ENCODE results near the gene METTL25B. TPM values are rescaled to one million over a fixed set of nuclear protein-coding genes. Genes with fewer than 3 reads are reported as not detected.

METTL25B gene
- total RNA-seq: 41.0 TPM
- long read RNA-seq, transcript RRNAD1-201 (8 exons, 2,254 nt): major isoform, 13 of 31 reads
- long read RNA-seq, partial matches to known transcripts: 4 of 31 reads
- long read RNA-seq, other reads (novel, unspliced or antisense): 11 of 31 reads

GRCh38 chr1:156727926-156728598, at the start of gene METTL25B:
TSS of gene METTL25B (plus strand) at chr1:156728469. CDS start at chr1:156729105, 636 bp downstream.
- TF ChIP-seq, protein P1, sequence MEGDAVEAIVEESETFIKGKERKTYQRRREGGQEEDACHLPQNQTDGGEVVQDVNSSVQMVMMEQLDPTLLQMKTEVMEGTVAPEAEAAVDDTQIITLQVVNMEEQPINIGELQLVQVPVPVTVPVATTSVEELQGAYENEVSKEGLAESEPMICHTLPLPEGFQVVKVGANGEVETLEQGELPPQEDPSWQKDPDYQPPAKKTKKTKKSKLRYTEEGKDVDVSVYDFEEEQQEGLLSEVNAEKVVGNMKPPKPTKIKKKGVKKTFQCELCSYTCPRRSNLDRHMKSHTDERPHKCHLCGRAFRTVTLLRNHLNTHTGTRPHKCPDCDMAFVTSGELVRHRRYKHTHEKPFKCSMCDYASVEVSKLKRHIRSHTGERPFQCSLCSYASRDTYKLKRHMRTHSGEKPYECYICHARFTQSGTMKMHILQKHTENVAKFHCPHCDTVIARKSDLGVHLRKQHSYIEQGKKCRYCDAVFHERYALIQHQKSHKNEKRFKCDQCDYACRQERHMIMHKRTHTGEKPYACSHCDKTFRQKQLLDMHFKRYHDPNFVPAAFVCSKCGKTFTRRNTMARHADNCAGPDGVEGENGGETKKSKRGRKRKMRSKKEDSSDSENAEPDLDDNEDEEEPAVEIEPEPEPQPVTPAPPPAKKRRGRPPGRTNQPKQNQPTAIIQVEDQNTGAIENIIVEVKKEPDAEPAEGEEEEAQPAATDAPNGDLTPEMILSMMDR (IDR thresholded peaks at IDR 0.05): no peak
- intact Hi-C loops (cut with DNase I): no loop called here
- peak within 1 kb of the TSS; percentile 99 for H3K27ac ChIP-seq
- ATAC-seq: peak; percentile 88 to 90
- peaks cover 37% of the 10 kb centered on the region for H3K36me3 ChIP-seq
- no peaks in the 10 kb centered on the region for H3K27me3 ChIP-seq (ENCODE audit: low read depth)
- no peaks in the 10 kb centered on the region for H3K9me3 ChIP-seq
- peaks cover 48% of the 10 kb centered on the region for H3K4me1 ChIP-seq
- peak within 1 kb of the TSS; percentile 90 for H3K4me3 ChIP-seq
- DNase-seq: peak; percentile 89

- TF ChIP-seq, protein P1 (IDR thresholded peaks at IDR 0.05): no peak
- Histone ChIP-seq H3K27me3 (ENCODE audit: low read depth) (peaks cover 68% of the 10 kb centered on the region), H3K9me3 (no peaks in the 10 kb centered on the region), H3K4me3 (no peak overlapping the region), H3K4me1 (peaks cover 13% of the 10 kb centered on the region), H3K36me3 (no peaks in the 10 kb centered on the region), H3K27ac (no peak overlapping the region)
- intact Hi-C loops (cut with DNase I): no loop called here
- DNase-seq: no peak
- no peak for ATAC-seq
Measured at GRCh38 chr1:156680056-156680455, 48.2 kb upstream of the METTL25B start.

DNA sequence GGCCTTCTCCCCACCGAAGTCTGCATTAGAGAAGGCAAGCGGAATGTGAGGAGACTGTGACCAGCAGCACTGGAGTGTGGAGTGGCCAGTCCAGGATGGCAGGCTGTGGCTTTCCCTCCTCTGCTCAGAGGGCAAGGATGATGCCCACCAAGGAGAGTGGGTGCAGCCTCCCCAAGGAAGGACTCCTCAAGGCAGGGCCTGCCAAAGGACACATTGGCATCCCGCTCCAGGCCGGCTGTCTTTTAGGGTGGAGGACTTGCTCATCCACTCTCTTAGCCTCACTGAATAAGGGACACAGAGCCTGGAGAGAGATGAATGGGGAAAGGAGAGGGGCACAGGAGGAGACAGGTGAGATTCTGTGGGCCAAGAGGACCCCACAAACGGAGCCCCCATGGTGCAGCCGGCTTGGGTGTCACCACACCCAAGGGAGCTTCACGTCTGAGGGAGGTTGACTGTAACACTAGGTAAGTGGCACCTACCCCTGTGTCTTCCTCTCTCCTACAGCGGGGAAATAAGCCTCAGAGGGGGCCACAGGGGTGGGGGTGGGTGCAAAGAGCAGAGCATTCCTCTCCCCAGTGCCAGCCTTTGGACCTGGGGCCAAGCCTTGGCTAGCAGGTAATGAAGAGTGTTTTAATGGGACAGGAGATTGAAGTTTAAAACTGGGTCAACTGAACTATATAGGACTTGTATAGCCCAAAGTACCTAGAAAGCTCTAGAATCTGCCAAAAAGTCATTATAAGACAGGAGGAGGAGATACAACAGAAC, 46.9 kb upstream of the METTL25B start:
- intact Hi-C loops (cut with DNase I): no loop called here
- Histone ChIP-seq H3K9me3 (no peaks in the 10 kb centered on the region), H3K4me3 (no peak overlapping the region), H3K36me3 (no peaks in the 10 kb centered on the region), H3K27ac (no peak overlapping the region), H3K4me1 (peaks cover 10% of the 10 kb centered on the region), H3K27me3 (ENCODE audit: low read depth) (peaks cover 57% of the 10 kb centered on the region)
- TF ChIP-seq, protein P1 (IDR thresholded peaks at IDR 0.05): no peak
- ATAC-seq (no peak), DNase-seq (no peak)

DNA sequence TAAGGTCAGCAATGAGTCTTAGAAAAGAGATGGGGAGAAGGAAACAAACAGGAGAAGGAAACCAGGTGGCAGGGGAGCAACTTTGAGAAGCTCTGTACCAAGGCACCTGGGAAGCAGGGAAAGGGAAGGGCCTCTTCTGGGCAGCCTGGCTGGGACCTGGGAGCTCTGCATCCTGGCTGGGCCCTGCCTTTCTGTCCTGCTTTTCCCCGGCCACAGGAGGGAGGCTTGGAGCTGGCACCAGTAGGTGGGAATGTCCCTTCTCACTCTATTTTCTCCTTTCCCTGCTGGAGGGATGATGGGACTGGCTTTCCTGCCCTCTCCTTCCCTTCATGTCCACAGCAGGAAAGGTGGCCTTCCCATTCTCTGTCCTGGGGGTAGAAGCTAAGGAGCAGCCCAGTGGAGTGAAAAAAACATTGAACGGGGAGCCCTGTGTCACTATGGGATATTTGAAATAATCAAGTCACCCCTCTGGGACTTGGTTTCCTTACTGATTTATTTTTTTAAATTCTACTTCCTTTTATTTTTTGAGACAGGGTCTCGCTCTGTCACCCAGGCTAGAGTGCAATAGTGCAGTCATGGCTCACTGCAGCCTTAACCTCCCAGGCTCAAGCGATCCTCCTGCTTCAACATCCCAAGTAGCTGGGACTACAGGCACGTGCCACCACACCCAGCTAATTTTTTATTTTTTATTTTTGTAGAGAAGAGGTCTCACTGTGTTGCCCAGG, 45.9 kb upstream of the METTL25B start:
- no peak for ATAC-seq
- no peak for DNase-seq
- Histone ChIP-seq H3K27ac (no peak overlapping the region), H3K9me3 (no peaks in the 10 kb centered on the region), H3K36me3 (no peaks in the 10 kb centered on the region), H3K27me3 (ENCODE audit: low read depth) (peaks cover 54% of the 10 kb centered on the region), H3K4me3 (no peak overlapping the region), H3K4me1 (peaks cover 4% of the 10 kb centered on the region)
- TF ChIP-seq, protein P1 (IDR thresholded peaks at IDR 0.05): no peak
- intact Hi-C loops (cut with DNase I): no loop called here

GRCh38 chr1:156684227-156684782, 44.0 kb upstream of the METTL25B start:
- DNase-seq (no peak), ATAC-seq (no peak)
- intact Hi-C loops (cut with DNase I): no loop called here
- Histone ChIP-seq H3K27ac (no peak overlapping the region), H3K4me3 (no peak overlapping the region), H3K9me3 (no peaks in the 10 kb centered on the region), H3K36me3 (no peaks in the 10 kb centered on the region), H3K27me3 (ENCODE audit: low read depth) (peaks cover 51% of the 10 kb centered on the region), H3K4me1 (peaks cover 3% of the 10 kb centered on the region)
- TF ChIP-seq, protein P1 (IDR thresholded peaks at IDR 0.05): no peak

Measured in lower lobe of right lung (tissue), 2 donors.